HG03095 (cell line): ENCODE results near the gene ELL2.

Experiments
- ATAC-seq: cut with Tn5 transposase; IDR thresholded peaks from one replicate; pipeline ENCODE4 v1.9.1; 2021; ENCODE audit warnings: moderate library complexity; ENCODE audit not compliant: unreplicated experiment

The ELL2 gene

GRCh38 chr5:95956900-95957293, 4.8 kb downstream of the ELL2 start:
- no peak for ATAC-seq

GRCh38 chr5:95956021-95956899, 5.4 kb downstream of the ELL2 start:
- ATAC-seq = no peak

- no peak for ATAC-seq
Measured at GRCh38 chr5:95954716-95955115, 6.9 kb downstream of the ELL2 start.

- ATAC-seq = no peak
Measured at GRCh38 chr5:95953021-95953702, 8.5 kb downstream of the ELL2 start.

GRCh38 chr5:95951916-95952315, 9.7 kb downstream of the ELL2 start:
- no peak for ATAC-seq

GRCh38 chr5:95949810-95950209, 11.8 kb downstream of the ELL2 start:
- no peak for ATAC-seq

GRCh38 chr5:95948631-95949030, 13.0 kb downstream of the ELL2 start:
- ATAC-seq = no peak

- ATAC-seq = no peak
Measured at GRCh38 chr5:95946451-95946850, 15.2 kb downstream of the ELL2 start.

GRCh38 chr5:95942968-95943367, 18.7 kb downstream of the ELL2 start:
- ATAC-seq = no peak

- no peak for ATAC-seq
Measured at GRCh38 chr5:95942414-95942813, 19.2 kb downstream of the ELL2 start.

GRCh38 chr5:95941756-95942155, 19.9 kb downstream of the ELL2 start:
- ATAC-seq = no peak

- no peak for ATAC-seq
Measured at GRCh38 chr5:95940758-95941682, 20.6 kb downstream of the ELL2 start.

GRCh38 chr5:95939465-95939864, 22.2 kb downstream of the ELL2 start:
- ATAC-seq = peak; percentile 76

GRCh38 chr5:95938766-95939165, 22.9 kb downstream of the ELL2 start:
- ATAC-seq = no peak

- ATAC-seq = no peak
Measured at GRCh38 chr5:95938347-95938746, 23.3 kb downstream of the ELL2 start.

- no peak for ATAC-seq
Measured at GRCh38 chr5:95937607-95938152, 24.0 kb downstream of the ELL2 start.

GRCh38 chr5:95936812-95937397, 24.7 kb downstream of the ELL2 start:
- ATAC-seq = no peak

GRCh38 chr5:95935553-95936100, 26.0 kb downstream of the ELL2 start:
- ATAC-seq = no peak

- no peak for ATAC-seq
Measured at GRCh38 chr5:95934207-95934804, 27.3 kb downstream of the ELL2 start.

- no peak for ATAC-seq
Measured at GRCh38 chr5:95932941-95933340, 28.7 kb downstream of the ELL2 start.
